GM18502 (cell line): Measurements from ENCODE around the gene C4BPB.

ENCODE experiments used
- ATAC-seq: cut with Tn5 transposase; IDR thresholded peaks from one replicate; pipeline ENCODE4 v1.9.1; 2021; ENCODE audit warnings: mild to moderate bottlenecking; ENCODE audit not compliant: unreplicated experiment, poor library complexity

The C4BPB gene

DNA sequence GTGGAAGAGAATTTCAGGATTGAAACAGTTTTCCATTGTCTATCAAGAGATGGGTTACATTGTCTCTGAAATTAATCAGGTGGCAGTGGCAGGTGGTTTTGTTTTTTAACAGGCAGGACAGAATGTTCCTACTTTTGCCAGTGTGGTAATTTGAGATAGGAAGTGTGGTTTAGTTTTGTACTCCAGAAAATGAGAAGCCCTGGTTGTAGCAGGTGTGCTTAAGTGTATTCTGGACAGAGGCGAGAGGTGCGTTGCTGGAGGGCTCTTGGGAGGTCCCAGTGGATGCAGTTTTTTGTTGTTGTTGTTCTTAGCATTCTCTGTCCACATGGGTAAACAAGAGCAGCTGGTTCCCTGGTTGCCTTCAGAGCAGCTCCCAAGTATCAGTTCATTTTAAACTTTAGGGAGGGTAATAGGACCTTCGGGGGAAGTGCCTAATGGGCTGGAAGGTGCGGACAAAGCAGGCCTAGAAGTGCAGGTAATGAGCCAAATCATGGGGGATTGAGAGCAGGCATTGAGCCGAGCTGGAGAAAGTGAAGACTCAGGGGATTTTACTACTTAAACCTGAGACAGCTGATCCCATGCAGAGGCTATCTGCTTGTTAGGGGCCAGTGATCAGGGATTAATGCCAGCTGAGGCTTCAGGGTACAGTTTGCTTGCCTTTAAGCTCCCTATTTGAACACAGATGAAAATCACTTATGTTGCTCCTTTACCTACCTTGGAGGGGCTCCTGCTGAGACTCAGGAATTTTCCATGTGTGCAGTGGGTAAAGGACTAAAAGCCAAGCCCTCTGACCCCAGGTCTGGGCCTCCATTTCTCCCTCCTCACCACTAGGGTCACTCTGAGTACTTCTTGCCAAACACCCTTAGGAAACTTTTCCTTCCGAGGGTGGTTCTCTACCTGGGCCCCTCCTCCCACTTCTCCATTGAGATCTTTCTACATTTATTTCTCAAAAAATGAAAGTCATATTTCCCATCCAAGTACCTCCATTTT lies 29.5 kb upstream of the C4BPB start:
- ATAC-seq, result no peak

DNA sequence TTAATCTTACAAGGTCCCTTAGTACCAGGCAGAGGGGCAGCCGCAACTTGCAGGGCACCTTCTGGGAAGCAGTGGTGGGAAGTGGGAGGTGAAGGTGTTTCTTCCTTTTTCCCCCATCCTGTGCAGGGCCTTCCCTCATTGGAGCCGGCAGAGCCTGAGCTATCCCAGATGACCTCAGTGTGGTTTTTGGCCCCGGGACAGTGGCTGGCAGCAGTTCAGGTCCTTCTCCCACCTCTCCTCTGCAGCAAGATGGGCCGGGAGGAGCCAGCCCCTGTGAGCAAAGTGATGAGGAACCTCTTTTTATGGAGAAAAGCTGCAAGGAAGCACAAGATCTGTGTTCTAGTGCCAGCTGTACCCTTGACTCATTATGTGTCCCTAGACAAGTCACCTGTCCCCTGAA lies 28.8 kb upstream of the C4BPB start:
- no peak for ATAC-seq

DNA sequence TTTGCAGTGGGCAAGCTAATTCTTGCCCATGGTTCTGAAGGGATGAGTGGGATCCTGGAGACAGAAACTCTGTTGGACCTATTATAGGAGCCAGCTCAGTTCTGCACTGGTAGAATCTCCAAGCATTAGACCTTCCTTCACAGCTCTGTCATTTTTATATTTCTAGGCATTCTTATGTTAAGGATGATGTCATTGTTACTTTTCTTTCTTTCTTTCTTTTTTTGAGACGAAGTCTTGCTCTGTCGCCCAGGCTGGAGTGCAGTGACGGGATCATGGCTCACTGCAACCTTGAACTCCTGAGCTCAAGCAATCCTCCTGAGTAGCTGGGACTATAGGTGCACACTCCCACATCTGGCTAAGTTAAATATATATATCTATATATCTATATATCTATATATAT lies 28.1 kb upstream of the C4BPB start:
- no peak for ATAC-seq

DNA sequence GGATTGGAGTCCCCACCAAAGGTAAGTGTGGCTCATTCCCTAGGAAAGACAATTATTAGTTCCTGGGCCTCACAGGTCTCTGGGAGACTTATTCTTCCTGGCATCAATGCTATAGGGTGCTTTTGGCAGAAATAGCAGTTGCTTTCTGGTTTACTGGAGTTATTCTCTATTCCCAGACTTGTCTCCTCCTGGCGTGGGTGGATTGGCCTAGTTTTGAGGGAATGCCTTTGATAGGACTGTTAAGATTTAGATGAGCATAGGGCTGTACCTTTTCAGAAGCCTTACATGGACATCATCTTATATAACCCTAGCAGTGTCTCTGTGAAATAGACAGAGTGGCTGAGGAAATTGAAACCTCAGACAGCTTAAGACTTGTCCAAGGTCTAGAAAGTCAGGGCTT lies 26.6 kb upstream of the C4BPB start:
- ATAC-seq, result no peak

DNA sequence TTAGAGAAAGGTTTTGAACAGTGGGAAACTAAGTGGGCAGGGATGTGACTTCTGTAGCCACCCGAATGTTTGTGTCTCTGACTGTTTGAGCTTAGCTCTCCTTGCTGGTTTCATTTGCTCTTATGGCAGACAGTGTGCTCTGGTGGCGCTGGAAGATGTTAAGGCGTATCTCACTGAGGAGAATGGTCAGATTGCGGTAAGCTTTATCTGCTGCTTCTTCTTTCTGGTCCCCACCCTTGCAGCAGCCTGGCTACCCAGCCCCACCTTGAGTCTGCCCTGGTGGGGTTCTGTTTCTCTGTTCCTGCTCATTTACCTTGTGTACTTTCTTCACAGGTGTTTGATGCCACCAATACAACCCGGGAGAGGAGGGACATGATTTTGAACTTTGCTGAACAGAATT lies 25.6 kb upstream of the C4BPB start:
- ATAC-seq, result no peak

DNA sequence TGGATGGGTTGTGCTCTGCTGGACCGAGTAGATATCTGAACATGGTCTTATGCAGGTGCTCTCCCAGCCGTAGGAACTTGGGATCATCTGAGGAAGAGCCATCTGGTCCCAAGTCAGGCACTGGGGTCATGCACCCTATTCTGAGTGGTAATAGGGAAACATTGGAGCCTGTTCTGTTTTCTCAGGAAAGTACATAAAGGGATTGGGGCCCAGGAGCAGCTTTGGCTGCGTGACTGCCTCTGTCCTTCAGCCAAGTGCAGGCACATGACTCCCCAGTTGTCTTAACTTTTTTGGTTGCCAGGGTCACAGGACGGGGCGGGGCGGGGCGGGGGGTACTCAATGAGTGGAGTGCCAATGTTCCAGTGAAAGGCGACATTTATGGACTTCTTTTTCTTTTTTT lies 24.1 kb upstream of the C4BPB start:
- no peak for ATAC-seq

DNA sequence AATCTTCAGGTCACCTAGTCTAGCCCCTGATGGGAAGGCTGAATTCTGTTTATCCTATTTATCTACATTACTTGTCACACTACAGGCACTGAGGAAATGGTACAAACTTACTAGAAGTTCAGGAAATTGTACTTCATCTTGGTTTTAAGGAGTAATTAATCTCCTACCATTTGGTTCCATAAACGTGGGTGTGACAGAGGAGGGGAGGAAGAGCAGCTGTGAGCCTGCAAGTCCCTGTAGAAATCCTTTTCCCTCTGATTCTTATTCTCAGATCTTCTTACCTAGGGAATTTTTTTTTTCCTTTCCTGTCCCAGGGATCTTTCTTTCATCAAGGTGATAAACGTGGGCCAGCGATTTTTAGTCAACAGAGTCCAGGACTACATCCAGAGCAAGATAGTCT lies 21.5 kb upstream of the C4BPB start:
- no peak for ATAC-seq

DNA sequence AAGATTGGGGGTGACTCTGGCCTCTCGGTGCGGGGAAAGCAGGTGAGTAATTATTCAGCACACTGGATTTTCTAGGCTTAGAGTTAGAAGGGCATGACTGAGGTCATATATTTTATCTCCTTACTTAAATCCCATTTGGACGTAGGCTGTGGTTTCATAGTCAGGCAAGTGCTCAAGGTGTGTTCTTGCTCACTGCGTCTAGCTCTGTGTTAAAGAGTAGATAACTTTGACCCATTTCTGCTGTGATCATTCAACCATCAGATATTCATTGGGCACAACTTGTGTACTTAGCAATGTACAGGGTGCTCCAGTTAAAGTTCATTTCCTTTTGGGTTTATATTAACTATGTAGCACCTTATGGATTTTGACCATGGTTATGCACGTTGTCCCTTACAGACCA lies 21.0 kb upstream of the C4BPB start:
- no peak for ATAC-seq

DNA sequence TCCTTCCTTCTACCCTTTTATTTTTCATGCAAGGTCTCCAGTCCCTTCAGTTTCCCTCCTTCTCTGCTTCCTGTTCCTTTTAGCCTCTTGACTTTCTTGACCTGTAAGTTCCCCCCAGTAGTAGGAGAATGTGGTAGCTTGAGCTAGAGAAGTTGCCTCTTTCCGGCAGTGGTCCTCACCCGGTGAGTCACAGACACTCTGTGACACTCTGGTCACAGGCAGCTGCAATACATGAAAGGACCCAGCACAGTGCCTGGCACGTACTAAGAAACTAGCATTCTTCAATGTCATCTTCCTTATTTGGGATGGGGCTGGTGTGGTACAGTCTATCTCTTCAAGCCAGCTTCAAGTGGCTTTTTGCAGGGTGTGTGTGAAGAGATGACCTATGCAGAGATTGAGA lies 19.6 kb upstream of the C4BPB start:
- ATAC-seq, result no peak

DNA sequence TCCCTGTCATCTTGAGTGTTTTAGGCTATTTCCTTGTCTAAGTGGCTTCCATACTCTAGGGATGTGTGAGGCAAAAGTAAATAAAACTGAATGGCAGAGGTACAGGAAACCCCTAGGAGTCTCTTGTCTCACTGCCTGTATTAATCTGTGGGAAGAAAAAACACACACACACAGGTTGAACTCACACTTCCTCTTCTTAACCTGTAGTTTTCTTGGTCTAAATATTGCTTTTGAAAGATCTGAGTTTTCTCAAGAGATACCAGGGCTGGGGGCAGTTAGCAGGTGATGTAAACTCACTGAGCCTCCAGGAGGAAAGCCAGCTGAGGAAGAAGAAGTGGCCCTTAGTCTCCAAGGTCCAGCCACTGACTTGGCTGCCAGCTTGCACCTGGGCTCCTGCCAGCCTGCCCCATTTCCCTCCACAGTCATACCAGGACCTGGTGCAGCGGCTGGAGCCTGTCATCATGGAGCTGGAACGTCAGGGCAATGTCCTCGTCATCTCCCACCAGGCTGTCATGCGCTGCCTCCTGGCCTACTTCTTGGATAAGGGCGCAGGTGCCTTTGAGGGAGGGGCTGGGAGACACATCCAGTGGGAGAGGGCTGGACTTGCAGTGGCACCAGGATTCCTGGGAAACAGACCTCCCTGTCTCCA lies 18.7 kb upstream of the C4BPB start:
- no peak for ATAC-seq

DNA sequence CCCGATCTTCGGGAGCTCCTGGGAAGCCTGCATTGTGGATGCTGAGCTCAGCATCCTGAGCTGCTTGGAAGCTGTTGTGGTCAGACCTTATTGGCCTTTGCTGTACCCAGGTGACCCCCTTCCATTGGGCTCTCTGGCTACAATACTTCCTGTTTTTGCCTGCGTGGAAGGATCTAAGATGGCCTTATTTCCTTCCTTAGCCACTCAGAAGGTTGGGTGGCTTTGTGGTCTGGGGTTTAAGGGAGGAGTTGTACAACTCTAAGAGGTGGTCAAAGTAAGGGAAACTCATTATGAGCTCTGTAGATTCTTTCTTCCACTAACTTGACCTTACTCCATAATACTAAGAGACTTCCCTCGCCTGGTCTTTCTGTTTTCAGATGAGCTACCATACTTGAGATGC lies 17.8 kb upstream of the C4BPB start:
- no peak for ATAC-seq

DNA sequence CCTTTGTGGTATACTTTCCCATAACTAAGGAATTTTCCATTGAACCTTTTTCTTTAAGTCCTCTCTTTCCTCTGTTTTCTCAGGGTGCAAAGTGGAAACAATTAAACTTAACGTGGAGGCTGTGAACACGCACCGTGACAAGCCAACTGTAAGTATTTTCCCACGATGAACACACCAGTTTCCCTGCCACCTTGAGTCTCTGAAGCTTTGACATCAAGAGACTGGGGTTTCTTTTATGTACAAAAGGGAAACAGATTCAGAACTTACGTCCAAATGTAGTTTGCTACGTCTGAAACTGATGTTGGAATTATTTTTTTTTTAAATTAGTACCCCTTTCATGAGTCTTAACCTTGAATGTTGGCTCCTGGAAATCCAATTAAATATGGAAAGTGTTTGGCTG lies 17.2 kb upstream of the C4BPB start:
- ATAC-seq, result no peak

DNA sequence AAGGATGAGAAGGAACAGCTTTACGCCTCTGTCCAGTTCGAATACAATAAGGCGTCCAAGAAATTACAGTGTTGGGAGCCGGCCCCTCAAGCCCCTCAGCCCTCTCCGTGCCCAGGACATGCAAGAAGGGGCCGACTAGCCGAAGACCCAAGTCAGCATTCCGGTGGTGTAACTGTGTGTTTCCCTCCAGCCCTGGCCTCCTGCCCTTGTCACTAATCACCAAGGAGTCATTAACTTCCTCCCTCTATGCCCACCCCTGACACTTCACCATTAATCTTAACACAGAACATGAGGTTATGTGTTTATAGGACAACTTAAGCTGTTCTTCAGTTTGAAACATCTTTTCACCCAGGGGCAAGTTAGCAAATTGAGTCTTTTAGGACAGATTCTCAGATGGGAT lies 16.4 kb upstream of the C4BPB start:
- ATAC-seq, result no peak

DNA sequence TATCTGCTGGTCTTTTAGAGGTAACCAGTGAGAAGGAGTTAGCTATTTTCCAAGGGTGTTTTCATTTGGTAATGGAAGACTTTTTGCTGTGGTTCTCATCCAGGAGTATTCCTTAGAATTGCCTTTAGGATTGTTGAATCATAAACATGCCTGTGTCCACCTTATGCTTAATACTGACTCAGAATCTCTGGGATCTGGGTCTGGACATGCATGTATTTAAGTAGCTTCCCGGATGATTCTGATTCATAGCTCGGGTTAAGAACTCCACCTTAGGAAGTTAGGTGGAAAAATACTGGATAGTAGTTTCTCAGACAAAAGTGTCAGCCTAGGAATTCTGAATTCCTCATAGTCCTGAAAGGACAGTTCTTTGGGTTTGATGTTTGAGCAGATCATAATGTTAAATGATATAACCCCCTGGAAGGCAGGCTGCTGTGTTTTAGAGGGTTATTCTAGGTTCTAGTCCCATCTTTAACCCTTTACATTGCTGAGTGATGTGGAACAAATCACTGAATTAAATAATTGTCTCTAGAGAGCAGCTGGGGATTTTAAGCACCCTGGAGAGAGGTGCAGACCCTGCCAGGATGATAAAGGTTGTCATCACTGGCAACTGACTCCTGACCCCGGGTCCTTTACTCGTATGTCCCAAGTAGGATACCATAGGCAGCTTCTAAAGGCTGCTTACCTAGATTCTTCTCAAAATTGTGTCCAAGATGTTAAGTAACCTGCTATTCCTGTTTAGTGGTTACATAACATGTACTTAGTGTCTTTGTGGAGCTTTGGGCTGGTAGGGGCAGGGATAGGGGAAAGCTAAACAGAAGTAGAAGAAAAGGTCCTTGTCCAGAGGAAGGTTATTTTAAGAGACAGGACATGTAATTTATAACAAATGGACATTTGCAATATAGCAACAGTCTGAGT lies 14.5 kb upstream of the C4BPB start:
- no peak for ATAC-seq

DNA sequence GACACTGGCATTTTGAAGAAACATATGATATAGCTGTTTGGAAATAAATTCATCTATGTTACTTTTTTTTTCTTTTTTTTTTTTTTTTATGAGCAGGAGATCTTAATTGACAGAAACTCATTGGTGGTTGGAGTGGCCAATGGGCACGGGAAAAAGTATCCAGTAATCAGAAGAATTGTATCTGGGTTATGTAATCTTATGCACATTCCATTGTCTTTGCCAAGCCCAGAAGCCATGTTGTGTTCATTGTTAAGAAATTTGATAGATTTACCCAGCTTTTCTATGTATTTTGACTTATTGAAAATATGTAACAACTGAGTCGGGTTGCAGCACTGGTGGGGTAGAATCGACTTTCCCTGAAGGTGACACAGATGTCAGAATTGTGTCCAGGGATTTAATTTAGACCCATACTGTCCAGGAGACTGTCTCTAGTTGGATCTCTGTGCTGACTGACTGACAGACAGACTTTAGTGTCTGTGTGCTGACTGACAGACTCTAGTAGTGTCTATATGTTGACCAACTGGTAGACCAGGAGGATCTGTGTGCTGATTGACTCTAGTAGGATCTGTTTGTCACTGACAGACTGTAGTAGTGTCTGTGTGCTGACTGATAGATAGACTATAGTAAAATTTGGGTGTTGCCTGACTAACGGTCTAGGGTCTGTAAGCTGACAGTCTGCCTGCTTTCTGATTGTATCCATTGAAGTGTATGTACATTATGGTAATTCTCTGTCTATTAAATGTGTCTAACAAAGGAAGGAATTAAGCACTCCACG lies 12.3 kb upstream of the C4BPB start:
- ATAC-seq, result no peak

DNA sequence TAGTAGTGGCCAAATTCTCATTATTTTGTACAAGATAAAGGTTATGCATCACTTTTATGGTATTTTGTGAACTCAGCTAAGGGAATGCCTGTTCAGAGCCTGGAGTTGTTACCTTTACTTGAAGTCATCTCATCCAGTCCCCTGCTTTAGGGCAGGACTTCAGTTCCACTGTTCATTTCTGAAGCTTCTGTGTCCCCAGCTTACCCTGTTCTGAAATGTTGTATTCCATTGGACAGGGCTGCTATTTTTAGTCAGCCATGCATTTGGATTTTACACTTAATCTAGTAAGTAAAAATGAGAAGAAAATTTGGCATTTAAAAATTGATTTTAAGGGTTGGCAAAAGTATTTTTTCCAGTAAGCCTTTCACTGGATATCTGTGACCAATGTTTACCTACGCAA lies 11.6 kb upstream of the C4BPB start:
- no peak for ATAC-seq

DNA sequence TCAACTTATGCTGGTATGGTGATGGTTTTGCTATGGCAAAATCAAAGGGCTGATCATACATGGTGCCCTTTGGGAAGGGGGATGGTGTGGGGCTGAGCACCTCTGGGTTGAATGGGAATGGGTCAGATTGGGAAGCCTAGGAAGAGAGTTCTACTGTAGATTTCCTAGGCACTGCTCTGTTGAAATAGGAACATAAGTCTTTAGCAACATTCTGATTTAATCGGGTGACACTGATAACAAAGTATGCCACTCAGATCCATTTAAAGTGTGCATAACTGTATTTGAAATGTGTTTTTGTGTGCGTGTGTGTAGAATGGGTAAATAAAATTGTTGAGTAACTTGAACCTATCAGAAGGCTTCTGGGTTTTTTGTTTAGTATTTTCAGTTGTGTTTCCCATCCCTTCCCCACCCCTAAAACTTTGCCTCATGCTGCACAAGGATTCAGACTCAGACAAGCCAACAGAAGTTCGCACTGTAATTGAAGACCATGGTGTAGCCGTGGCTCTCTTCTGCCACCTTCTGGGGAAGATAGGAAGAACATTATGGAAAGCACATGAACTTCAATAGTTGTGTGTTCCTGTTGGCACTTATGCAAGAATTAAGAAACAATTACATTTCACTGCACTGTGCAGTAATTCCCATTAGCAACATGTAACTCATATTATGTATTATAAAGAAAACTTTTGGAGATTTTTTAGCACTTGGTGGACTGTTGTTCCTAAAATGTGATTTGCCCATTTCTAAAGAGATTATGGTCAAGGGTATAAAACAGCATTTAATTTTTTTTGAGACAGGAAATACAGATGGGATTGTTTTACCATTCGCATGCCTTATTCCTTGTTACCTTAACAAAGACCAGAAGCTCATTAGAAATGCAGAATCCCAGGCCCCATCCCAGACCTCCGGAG lies 10.9 kb upstream of the C4BPB start:
- no peak for ATAC-seq

DNA sequence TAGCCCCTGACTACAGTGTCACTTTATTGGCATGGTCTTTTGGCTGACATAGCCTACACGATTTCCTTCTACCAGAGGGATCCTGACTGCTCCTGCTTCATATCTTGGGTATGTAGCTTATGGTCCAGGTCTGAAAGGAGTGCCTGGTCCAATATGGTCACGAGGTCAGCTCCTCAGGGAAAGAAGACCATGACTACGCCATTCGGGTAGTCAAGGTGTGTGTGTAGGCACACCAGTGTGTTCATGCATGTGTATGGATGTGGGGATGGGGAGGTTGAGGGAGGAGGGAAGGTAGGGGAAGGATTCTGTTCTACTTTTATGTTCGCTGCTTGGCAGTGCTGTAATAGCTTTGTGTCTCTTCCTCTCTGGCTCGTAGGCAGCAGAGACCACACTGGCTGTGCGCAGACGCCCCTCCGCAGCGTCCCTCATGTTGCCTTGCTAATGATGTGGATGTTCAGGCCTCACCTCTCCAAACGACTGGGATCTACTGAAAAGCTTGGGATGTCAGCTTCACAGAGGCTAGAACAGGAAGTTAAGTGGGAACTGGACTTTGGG lies 10.0 kb upstream of the C4BPB start:
- no peak for ATAC-seq
